ENCODE measurements around the gene ZNF561. TPM values are rescaled to one million over a fixed set of nuclear protein-coding genes. Genes with fewer than 3 reads are reported as not detected.

ZNF561 gene
- total and polyA plus RNA-seq, 9 of the 15 experiments (the other 6 are each of a cell fraction or from before 2014, with no cell fraction given), result 13.9 to 34.9 (median 23.6) TPM

GRCh38 chr19:9608912-9609311 lies 12.1 kb downstream of the ZNF561 start:
- WGBS (ENCODE audit: insufficient coverage, low coverage, missing lambda C conversion rate), result 90% methylated on average over 5 of the region's 5 CpGs
- Histone ChIP-seq H4K20me1 (replicated peaks; ENCODE audit: control insufficient read depth, insufficient read depth, low read length) (no peaks in the 10 kb centered on the region), H3K79me2 (ENCODE audit: control insufficient read depth, insufficient read depth, low read length) (no peaks in the 10 kb centered on the region), H3K36me3 (ENCODE audit: control insufficient read depth, insufficient read depth, low read length) (peaks cover 46% of the 10 kb centered on the region), H3K4me2 (ENCODE audit: insufficient read depth, low read length) (no peak overlapping the region), H3K9ac (ENCODE audit: insufficient read depth in 1 of 2, low read depth in 2 of 2, low read length in 2 of 2) (no peak overlapping the region), H2AFZ (ENCODE audit: low read depth, low read length) (no peak overlapping the region), H3K9me1 (ENCODE audit: control insufficient read depth, insufficient read depth, low read length) (no peaks in the 10 kb centered on the region), H3K4me1 (replicated peaks in 1 of 2; ENCODE audit: control insufficient read depth in 2 of 2, insufficient read depth in 2 of 2, low read length in 2 of 2) (no peaks in the 10 kb centered on the region), H3K27me3 (ENCODE audit: control insufficient read depth in 2 of 2, insufficient read depth in 2 of 2, low read length in 2 of 2) (no peaks in the 10 kb centered on the region), H3K4me3 (no peak overlapping the region), H3K9me3 (replicated peaks; ENCODE audit: control insufficient read depth, insufficient read depth, low read depth, low read length) (peaks cover 18% of the 10 kb centered on the region), H3K27ac (ENCODE audit: extremely low read depth, low read depth, low read length) (no peak overlapping the region)
- no peak for DNase-seq (ENCODE audit: extremely low read depth in 1 of 4, low spot score in 3 of 4)
- FAIRE-seq, result no peak
- ChIA-PET POLR2A (interaction anchor here (1.1 to 1.4 kb wide), 2 partner anchors 9 to 398 kb away, joined by 3 to 4 read pairs; no protein-coding TSS in a partner anchor), CTCF (ENCODE audit: low intra/inter-chr PET ratio) (no interaction called here)
- BruUV-seq (replicated peaks), result no TSS peak
- no peak for TF ChIP-seq CCNT2 (IDR thresholded peaks at IDR 0.05; ENCODE audit: borderline replicate concordance, extremely low read depth, insufficient read length, low read depth, low read length)
- no peak for TF ChIP-seq POLR2AphosphoS2 (IDR thresholded peaks at IDR 0.05; ENCODE audit: low read length)
- no peak for TF ChIP-seq ZNF212 (CRISPR knock-in tag; IDR thresholded peaks at IDR 0.05)
- TF ChIP-seq TSHZ1 (CRISPR knock-in tag; IDR thresholded peaks at IDR 0.05), result no peak
- no peak for TF ChIP-seq PCBP1 (IDR thresholded peaks at IDR 0.05; ENCODE audit: low read depth, low read length, poor library complexity, severe bottlenecking)
- no peak for TF ChIP-seq NFXL1 (CRISPR knock-in tag; IDR thresholded peaks at IDR 0.05)
- no peak for TF ChIP-seq KDM1A (IDR thresholded peaks at IDR 0.05)
- ATAC-seq, result no peak
- in situ Hi-C loops (cut with MboI) (no loop called here), intact Hi-C loops (cut with micrococcal nuclease) (no loop called here)

All from K562 (cell line).